PC-9 (cell line): Measurements from ENCODE around the gene NGEF. TPM values are rescaled to one million over a fixed set of nuclear protein-coding genes. Genes with fewer than 3 reads are reported as not detected.

ENCODE experiments used
- BruUV-seq: library from RNA; stranded (reverse); fragments of 400-500 nt; replicated peaks from 2 replicates; lab custom pipeline; 2021; lab: Mats Ljungman, UMichigan
- CTCF ChIA-PET: fragments of 300-600 bp; sonication (Branson Sonifier 250); formaldehyde crosslinking; loops from one replicate; lab custom pipeline; 2022; ENCODE audit warnings: antibody characterized with exemption; lab: Charles Lee
- POLR2A ChIA-PET: fragments of 300-600 bp; sonication (Branson Sonifier 250); formaldehyde crosslinking; loops from one replicate; lab custom pipeline; 2022; ENCODE audit warnings: antibody characterized with exemption; ENCODE audit not compliant: unreplicated experiment; lab: Charles Lee
- DNase-seq, 2 experiments: peaks; one replicate each; pipeline versions ENCODE4 v3.0.0 to v3.0.0-alpha.2; 2015 to 2022; ENCODE audit warnings: mixed read lengths in 1 of 2
- H2AFZ ChIP-seq: fragments of 200-600 bp; sonication (generic); 2 replicates; pipeline ENCODE4 v1.8.1; 2017; ENCODE audit warnings: antibody characterized with exemption
- H3F3A ChIP-seq: fragments of 200-600 bp; sonication (generic); 2 replicates; pipeline ENCODE4 v1.8.1; 2017; ENCODE audit warnings: antibody characterized with exemption, mild to moderate bottlenecking, low read depth; ENCODE audit not compliant: insufficient read depth
- H3K27ac ChIP-seq: fragments of 200-600 bp; sonication (generic); 2 replicates; pipeline ENCODE4 v1.6.1; 2016; ENCODE audit warnings: mixed run types
- H3K27me3 ChIP-seq: fragments of 200-600 bp; sonication (generic); 2 replicates; pipeline ENCODE4 v1.6.1; 2016; ENCODE audit warnings: low read depth, mixed run types; ENCODE audit not compliant: insufficient read depth
- H3K36me3 ChIP-seq: fragments of 200-600 bp; sonication (generic); 2 replicates; pipeline ENCODE4 v1.6.1; 2016; ENCODE audit warnings: low read depth, mixed run types
- H3K4me1 ChIP-seq: fragments of 200-600 bp; sonication (generic); replicated peaks from 2 replicates; pipeline ENCODE4 v1.6.1; 2016; ENCODE audit warnings: mixed run types; ENCODE audit not compliant: insufficient read depth
- H3K4me2 ChIP-seq: fragments of 200-600 bp; sonication (generic); 2 replicates; pipeline ENCODE4 v1.6.1; 2017; ENCODE audit warnings: mixed run types
- H3K4me3 ChIP-seq: fragments of 200-600 bp; sonication (generic); 2 replicates; pipeline ENCODE4 v1.6.1; 2016; ENCODE audit warnings: mixed run types
- H3K79me2 ChIP-seq: fragments of 200-600 bp; sonication (generic); 2 replicates; pipeline ENCODE4 v1.6.1; 2017; ENCODE audit warnings: low read depth, mixed run types
- H3K9me2 ChIP-seq: fragments of 200-600 bp; sonication (generic); 2 replicates; pipeline ENCODE4 v1.8.1; 2017; ENCODE audit warnings: mild to moderate bottlenecking; ENCODE audit not compliant: insufficient read depth
- H3K9me3 ChIP-seq: fragments of 200-600 bp; sonication (generic); 2 replicates; pipeline ENCODE4 v1.8.1; 2016; ENCODE audit warnings: low read depth; ENCODE audit not compliant: insufficient read depth
- H4K20me1 ChIP-seq: fragments of 200-600 bp; sonication (generic); 2 replicates; pipeline ENCODE4 v1.8.1; 2017; ENCODE audit not compliant: insufficient read depth
- EZH2 ChIP-seq: fragments of 200-600 bp; sonication (generic); IDR thresholded peaks from 2 replicates; pipeline ENCODE4 v1.8.0; 2017; ENCODE audit warnings: antibody characterized with exemption, low read depth
- intact Hi-C: fragments of 100-400 bp; cut with micrococcal nuclease; formaldehyde crosslinking; loops from one replicate; pipeline ENCODE4 v1.10.0; 2022; ENCODE audit not compliant: unreplicated experiment
- total RNA-seq: library from RNA; stranded (reverse); gene quantifications from 2 replicates; pipeline ENCODE4 v1.2.3, GENCODE V29; 2021
- TF ChIP-seq, protein P1 (sequence below): fragments of 200-600 bp; sonication (generic); conservative IDR thresholded peaks from 2 replicates; pipeline ENCODE4 v1.6.1; 2017; ENCODE audit warnings: mixed run types, antibody characterized with exemption, mild to moderate bottlenecking, moderate library complexity

Gene NGEF
- total RNA-seq, 1 experiment from 2014 or later, result 55.3 TPM

GRCh38 chr2:233051241-233052149 lies 38.4 kb upstream of the NGEF start:
- Histone ChIP-seq H3K27me3 (no peaks in the 10 kb centered on the region), H3K4me2 (no peak overlapping the region), H3K36me3 (no peaks in the 10 kb centered on the region), H3K27ac (no peak overlapping the region), H2AFZ (no peak overlapping the region), H4K20me1 (no peaks in the 10 kb centered on the region), H3F3A (peaks cover 26% of the 10 kb centered on the region), H3K9me3 (no peaks in the 10 kb centered on the region), H3K4me3 (no peak overlapping the region), H3K9me2 (no peaks in the 10 kb centered on the region), H3K4me1 (peaks cover 49% of the 10 kb centered on the region), H3K79me2 (no peaks in the 10 kb centered on the region)
- ChIA-PET CTCF (no interaction called here), POLR2A (interaction anchor here (0.6 kb wide), 3 partner anchors 116 to 200 kb away, joined by 3 to 6 read pairs (median 3); partner anchors contain the start of gene ATG16L1)
- no TSS peak for BruUV-seq
- TF ChIP-seq, protein P1, sequence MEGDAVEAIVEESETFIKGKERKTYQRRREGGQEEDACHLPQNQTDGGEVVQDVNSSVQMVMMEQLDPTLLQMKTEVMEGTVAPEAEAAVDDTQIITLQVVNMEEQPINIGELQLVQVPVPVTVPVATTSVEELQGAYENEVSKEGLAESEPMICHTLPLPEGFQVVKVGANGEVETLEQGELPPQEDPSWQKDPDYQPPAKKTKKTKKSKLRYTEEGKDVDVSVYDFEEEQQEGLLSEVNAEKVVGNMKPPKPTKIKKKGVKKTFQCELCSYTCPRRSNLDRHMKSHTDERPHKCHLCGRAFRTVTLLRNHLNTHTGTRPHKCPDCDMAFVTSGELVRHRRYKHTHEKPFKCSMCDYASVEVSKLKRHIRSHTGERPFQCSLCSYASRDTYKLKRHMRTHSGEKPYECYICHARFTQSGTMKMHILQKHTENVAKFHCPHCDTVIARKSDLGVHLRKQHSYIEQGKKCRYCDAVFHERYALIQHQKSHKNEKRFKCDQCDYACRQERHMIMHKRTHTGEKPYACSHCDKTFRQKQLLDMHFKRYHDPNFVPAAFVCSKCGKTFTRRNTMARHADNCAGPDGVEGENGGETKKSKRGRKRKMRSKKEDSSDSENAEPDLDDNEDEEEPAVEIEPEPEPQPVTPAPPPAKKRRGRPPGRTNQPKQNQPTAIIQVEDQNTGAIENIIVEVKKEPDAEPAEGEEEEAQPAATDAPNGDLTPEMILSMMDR, result no peak
- no peak for TF ChIP-seq EZH2
- DNase-seq, result peak in 1 of 2 experiments; percentile 83
- intact Hi-C loops, result loop anchor here (1.0 to 10.0 kb wide), 3 partner anchors 71 to 167 kb away; no protein-coding TSS in a partner anchor

- peaks cover 49% of the 10 kb centered on the region for H3K4me1 ChIP-seq
Measured at GRCh38 chr2:233049194-233049761, 36.2 kb upstream of the NGEF start.

More at GRCh38 chr2:233049194-233049761, 36.2 kb upstream of the NGEF start:
- ChIA-PET CTCF (interaction anchor here (0.6 to 0.9 kb wide), 2 partner anchors 77 to 202 kb away, joined by 3 to 4 read pairs; partner anchors contain the start of gene ATG16L1), POLR2A (interaction anchor here (0.5 to 0.6 kb wide), 3 partner anchors 26 to 415 kb away, joined by 3 to 4 read pairs (median 4); no protein-coding TSS in a partner anchor)
- BruUV-seq, result no TSS peak
- Histone ChIP-seq H3K36me3 (no peaks in the 10 kb centered on the region), H2AFZ (no peak overlapping the region), H3K4me2 (peak overlapping the region; percentile 39), H3K4me3 (no peak overlapping the region), H3K27me3 (no peaks in the 10 kb centered on the region), H4K20me1 (no peaks in the 10 kb centered on the region), H3F3A (peaks cover 26% of the 10 kb centered on the region), H3K27ac (peak overlapping the region; percentile 21), H3K79me2 (no peaks in the 10 kb centered on the region), H3K9me3 (no peaks in the 10 kb centered on the region), H3K9me2 (no peaks in the 10 kb centered on the region)
- intact Hi-C loops, result loop anchor here (1.0 kb wide), 5 partner anchors 27 to 202 kb away; partner anchors contain the start of gene ATG16L1
- peak; percentile 73 for DNase-seq
- TF ChIP-seq EZH2, result no peak
- TF ChIP-seq, protein P1, result 0 out of 2 replicates have a peak, but pooled peaks have one; percentile 48
